HG02623 (cell line): ENCODE data around the gene FARSA.
"Not testable (repeated sequence)": the region's sequence is repeated elsewhere in the genome, so short reads cannot be mapped to it uniquely, and the experiment has no call there.

Source experiments
- ATAC-seq: cut with Tn5 transposase; IDR thresholded peaks from one replicate; pipeline ENCODE4 v1.9.1; 2021; ENCODE audit warnings: moderate library complexity; ENCODE audit not compliant: unreplicated experiment

FARSA gene

DNA sequence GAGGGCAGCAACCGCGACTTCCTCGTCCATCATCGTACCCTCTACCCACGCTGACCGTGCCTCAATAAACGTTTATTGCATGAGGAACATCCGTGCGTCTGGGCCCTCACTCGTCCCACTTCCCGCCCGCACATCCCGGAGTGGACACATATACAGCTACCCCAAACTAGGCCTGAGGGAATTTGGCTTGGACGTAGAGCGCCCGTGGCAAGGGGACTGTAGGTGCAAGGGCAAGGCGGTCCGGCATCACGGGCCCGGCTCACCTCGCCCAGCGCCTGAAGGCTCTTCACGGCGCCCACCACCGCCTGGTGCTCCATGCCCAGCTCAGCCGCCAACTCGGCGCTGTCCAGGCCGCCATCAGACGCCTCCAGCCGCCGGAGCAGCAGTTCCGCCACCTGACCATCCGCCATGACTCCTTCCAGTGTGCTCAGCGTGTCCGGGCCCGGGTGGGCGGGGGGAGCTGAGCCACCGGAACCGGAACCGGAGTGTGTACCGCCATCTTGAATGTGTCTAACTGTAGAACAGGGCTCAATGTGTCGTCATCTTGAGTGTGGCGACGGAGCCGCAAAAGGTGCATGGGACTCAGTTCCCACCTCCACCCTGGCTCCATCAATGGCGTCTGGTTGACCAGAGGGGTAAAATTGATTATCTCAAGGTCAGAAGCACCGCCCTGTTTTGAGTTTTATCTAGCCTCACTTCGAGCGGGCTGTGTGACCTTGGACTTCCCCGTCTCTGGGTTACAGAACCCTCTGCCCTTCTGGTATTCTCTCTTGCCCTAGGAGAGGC is at the start of gene FARSA:
TSS of gene FARSA (minus strand) at position 425 of the 786 bp plus-strand sequence. CDS start at position 410, 15 bp downstream.
- no peak for ATAC-seq

- ATAC-seq = no peak
These were observed 49.6 kb upstream of the FARSA start for GRCh38 chr19:12983091-12983490.

- ATAC-seq = no peak
These were observed 49.1 kb upstream of the FARSA start for GRCh38 chr19:12982648-12983047.

- no peak for ATAC-seq
These were observed 46.5 kb upstream of the FARSA start for GRCh38 chr19:12979974-12980373.

DNA sequence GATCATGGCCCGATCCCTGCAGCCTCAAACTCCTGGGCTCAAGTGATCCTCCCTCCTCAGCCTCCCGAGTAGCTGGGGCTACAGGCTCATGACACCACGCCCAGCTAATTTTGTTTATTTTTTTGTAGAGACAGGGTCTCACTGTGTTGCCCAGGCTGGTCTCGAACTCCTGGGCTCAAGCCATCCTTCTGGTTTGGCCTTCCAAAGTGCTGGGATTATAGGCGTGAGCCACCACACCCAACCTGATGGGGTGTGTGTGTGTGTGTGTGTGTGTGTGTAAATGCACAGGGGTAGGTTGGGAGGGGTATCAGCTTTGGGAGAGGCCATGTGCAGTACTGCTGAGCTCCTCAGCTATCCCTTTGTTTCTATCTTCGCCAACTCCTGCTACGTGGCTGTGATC is 42.6 kb upstream of the FARSA start:
- ATAC-seq = not testable (repeated sequence)

DNA sequence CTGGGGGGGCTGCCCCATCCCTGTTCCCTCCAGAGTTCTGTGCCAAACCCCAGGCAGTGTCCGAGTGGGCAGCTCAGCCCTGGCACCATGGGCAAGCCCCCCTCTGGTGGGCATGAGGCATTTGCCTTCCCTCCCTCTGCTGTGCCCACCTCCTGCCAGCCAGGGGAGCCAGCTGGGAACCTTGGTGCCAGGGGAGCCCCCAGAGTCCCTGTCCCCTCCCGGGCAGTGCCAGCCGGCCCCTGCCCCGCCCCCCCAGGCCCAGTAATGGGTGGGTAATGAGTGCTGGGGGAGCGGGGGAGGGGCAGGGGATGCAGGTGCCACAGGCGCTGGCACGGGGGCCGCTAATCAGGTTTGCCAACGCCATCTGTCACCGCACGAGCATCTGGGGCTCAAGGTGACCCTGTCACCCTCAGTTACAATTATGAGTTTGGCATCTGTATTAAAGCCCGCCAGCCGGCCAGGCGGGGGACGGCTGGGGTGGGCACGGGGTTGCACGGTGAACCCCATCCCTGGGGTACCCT is 41.8 kb upstream of the FARSA start:
- no peak for ATAC-seq

GRCh38 chr19:12974301-12975220 is 41.0 kb upstream of the FARSA start:
- ATAC-seq = no peak

GRCh38 chr19:12973236-12973635 is 39.7 kb upstream of the FARSA start:
- no peak for ATAC-seq

GRCh38 chr19:12970070-12970820 is 36.7 kb upstream of the FARSA start:
- ATAC-seq = no peak

- no peak for ATAC-seq
These were observed 35.9 kb upstream of the FARSA start, which contains the start of gene DAND5 for GRCh38 chr19:12969292-12969988. DAND5 (plus strand) TSS chr19:12969576; CDS start chr19:12969661, 85 bp downstream.

GRCh38 chr19:12967907-12968306 is 34.4 kb upstream of the FARSA start:
- ATAC-seq = no peak

DNA sequence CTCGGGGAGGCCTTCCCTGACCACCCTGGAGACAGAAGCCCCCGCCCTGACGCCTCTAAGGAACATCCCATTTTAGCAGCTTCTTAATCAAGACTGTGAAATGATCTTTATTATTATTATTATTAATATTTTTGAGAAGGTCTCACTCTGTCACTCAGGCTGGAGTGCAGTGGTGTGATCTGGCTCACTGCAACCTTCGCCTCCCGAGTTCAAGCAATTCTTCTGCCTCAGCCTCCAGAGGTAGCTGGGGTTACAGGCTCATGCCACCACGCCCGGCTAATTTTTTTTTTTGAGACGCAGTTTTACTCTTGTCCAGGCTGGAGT is 32.3 kb upstream of the FARSA start:
- ATAC-seq = no peak

DNA sequence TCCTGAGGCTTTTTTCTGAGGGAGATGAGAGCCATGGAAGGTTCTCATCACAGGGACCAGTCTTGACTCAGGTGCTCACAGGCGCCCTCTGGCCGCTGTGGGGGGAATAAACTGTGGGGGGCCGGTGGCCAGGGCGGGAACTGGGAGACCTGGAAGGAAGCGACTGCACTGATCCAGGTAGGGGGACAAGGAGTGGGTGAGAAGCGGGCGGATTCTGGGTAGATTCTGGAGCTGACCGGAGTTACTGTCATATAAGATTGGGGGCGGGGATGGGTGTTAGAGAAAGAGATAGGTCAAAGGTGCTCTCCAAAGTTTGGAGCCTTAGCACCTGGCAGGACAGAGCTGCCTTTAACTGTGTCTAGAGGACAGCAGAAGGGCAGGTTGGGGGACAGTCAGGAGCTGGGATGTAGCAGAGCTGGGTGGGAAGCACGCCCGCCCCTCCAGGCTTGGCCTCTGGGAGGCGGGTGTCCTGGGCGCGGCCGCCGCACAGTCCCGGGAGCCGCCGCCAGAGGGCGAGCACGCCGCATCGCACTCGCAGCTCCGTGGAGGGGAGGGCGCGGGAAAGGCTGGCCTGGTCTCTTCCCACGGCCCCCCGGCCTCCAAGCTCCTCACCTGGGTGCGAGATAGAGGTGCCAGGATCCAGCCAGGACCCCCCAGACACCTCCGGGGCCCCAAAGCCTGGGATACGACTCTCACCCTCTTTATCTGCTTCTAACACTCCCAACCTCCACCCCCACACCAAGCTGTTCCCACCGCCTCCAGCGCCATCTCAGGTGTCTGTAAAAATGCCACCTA is 31.7 kb upstream of the FARSA start:
- no peak for ATAC-seq

GRCh38 chr19:12959481-12959880 is 26.0 kb upstream of the FARSA start:
- no peak for ATAC-seq

DNA sequence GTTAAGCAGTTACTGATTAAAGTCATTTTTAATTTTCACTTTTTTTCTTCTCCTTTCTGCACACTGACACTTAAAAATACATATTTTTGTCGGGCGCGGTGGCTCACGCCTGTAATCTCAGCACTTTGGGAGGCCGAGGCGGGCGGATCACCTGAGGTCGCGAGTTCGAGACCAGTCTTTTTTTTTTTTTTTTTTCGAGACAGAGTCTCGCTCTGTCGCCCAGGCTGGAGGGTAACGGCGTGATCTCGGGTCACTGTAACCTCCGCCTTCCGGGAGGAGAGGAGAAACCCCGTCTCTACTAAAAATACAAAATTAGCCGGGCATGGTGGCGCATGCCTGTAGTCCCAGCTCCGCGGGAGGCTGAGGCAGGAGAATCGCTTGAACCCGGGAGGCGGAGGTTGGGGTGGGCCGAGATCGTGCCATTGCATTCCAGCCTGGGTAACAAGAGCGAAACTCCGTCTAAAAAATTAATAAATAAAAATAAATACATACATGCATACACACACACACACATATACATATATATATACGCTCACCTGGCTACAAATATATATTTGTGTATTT is 24.0 kb upstream of the FARSA start:
- ATAC-seq = not testable (repeated sequence)

GRCh38 chr19:12956446-12957388 is 23.2 kb upstream of the FARSA start, which contains the start of gene GADD45GIP1:
GADD45GIP1 (minus strand) TSS chr19:12957223; CDS start chr19:12957212, 11 bp downstream.
- ATAC-seq = no peak

DNA sequence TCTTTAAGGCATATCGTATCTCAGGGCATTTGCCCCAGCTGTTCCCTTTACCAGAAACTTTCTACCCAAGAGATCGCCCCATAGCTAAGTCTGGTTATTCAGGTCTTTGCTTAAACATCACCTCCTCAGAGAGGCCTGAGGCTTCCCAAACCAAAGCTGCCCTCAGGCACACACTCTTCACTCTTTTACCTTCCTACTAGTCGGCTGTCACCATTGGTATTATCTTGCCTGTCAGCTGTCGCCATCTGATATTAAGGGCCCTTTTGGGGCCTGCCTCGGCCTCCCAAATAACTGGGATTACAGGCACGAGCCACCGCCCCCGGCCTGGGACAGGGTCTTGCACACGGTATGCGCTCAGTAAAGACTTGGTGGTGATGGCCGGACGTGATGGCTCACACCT is 22.5 kb upstream of the FARSA start:
- ATAC-seq = no peak

GRCh38 chr19:12955575-12955974 is 22.1 kb upstream of the FARSA start:
- ATAC-seq = not testable (repeated sequence)
